Measurements from ENCODE around the gene TMEM109.

GRCh38 chr11:60866911-60867870 is 46.8 kb upstream of the TMEM109 start, which contains the start of gene ZP1:
- TF ChIP-seq CTCF (conservative IDR thresholded peaks at IDR 0.05; ENCODE audit: low read depth, low read length) (no peak), EZH2 (IDR thresholded peaks at IDR 0.05; ENCODE audit: low read length, unreplicated experiment) (no peak), EZH2phosphoT487 (IDR thresholded peaks at IDR 0.05; ENCODE audit: borderline replicate concordance, low read length) (no peak)
